HG03460 (cell line): ENCODE results near the gene AADACL3.
"Not testable (repeated sequence)": the region's sequence is repeated elsewhere in the genome, so short reads cannot be mapped to it uniquely, and the experiment has no call there.

Experiments
- ATAC-seq: cut with Tn5 transposase; IDR thresholded peaks from one replicate; pipeline ENCODE4 v1.9.1; 2021; ENCODE audit not compliant: unreplicated experiment

The AADACL3 gene

DNA sequence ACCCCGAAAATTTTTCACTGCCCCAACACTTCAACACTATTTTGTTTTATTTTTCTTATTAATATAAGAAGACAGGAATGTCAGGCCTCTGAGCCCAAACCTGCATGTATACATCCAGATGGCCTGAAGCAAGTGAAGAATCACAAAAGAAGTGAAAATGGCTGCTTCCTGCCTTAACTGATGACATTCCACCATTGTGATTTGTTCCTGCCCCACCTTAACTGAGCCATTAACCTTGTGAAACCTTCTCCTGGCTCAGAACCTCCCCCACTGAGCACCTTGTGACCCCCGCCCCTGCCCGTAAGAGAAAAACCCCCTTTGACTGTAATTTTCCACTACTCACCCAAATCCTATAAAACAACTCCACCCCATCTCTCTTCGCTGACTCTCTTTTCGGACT is 2.3 kb upstream of the AADACL3 start:
- not testable (repeated sequence) for ATAC-seq

DNA sequence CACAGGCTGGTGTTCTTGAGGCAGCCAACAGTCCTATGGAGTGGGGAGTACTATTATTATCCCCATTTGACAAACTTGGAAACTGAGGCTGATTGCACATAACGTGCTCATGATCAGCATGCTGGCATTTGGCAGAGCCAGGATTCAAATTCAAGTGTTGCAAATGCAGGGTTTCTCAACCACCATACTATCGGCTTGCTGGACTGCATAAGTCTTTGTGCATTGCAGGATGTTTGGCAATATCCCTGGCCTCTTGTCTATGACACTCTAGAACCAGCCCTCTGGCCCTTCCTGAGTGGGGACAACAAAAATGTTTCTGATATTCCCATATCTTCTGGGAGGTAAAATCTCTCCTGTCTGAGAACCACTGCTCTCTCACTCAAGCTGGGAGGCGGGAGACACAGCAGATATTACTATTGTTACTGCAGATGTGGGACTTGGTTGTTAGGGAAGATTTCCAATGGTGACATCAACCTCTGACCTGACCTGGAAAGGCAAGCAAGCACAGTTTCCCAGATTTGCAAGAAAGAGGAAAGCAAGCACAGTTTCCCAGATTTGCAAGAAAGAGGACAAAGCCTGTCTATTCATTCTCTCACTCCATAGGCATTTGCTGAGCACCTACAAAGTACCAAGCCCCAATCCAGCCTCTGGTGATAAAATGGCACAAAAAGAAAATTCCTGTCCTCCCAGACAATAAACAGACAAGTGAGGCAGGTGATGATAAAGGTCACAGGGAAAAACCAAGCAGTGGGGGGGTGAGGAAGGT is 1.0 kb upstream of the AADACL3 start:
- no peak for ATAC-seq

DNA sequence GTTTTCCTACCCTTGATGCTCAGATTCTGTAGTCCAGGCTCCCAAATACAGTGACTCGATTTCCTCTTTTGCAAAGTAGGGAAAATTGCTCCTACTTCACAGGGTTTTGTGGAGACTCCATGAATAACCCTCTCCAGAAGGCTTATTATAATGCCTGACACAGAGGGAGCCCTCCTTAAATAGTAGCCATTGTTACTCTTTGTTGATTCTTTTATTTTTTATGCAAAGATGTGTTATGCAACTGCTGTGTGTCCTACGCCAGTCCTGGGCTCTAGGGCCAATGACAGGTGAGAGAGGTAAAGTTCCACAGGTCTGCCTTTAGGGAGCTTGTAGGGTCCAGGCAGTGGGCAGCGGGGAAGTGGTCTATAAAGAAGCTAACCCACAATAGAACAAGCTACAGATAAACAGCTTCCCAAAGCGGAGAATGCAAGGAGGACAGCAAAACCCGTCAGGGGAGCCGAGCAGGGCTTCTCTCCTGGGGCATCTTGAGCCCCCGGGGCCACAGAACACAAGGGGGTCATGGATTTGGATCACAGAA is 1.5 kb downstream of the AADACL3 start:
- ATAC-seq, result no peak

DNA sequence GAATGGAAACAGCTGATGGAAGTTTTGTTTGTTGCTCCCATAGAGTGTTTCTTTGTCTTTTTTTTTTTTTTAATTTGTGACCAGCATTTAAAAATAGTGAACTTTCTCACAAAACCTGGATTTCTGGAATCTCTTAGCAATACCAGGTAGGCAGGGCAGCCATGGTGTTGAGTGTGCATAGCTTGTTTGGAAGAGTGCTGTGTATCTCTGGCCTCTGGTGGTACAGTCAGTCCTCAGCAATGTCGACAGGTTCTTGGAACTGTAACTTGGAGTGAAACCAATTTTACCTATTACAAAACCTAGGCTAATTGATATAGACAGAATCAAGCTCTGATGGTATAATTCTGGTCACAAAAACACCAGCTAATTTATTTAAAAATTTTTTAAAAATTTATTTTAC is 6.7 kb downstream of the AADACL3 start:
- ATAC-seq, result no peak

DNA sequence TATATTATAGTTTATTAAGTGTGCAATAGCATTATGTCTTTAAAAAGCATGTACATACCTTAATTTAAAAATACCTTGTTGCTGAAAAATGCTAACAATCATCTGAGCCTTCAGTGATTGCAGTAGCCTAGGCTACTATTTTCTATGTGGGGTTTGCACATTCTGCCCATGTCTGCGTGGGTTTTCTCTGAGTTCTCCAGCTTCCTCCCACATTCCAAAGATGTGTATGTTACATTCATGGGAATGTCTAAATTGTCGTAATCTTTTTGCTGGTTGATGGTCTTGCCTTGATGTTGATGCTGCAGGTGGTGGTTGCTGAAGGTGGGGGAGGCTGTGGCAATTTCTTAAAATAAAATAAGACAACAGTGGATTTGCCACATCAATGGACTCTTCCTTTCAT is 12.5 kb downstream of the AADACL3 start:
- ATAC-seq, result no peak

DNA sequence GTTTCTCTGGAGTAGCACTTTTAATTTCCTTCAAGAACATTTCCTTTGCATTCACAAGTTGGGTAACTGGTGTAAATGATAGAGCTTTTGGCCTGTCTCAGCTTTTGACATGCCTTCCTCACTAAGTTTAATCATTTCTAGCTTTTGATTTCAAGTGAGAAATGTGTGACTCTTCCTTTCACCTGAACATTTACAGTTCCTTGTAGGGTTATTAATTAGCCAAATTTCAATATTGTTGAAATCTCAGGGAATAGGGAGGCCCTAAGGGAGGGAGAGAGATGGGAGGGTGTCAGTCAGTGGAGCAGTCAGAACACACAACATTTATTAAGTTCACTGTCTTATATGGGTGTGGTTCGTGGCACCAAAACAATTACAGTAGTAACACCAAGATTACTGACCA is 14.2 kb downstream of the AADACL3 start:
- no peak for ATAC-seq

DNA sequence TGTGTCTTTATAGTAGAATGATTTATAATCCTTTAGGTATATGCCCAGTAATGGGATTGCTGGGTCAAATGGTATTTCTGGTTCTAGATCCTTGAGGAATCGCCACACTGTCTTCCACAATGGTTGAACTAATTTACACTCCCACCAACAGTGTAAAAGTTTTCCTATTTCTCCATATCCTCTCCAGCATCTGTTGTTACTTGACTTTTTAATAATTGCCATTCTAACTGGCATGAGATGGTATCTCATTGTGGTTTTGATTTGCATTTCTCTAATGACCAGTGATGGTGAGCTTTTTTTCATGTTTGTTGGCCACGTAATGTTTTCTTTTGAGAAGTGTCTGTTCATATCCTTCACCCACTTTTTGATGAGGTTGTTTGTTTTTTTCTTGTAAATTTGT is 15.2 kb downstream of the AADACL3 start:
- not testable (repeated sequence) for ATAC-seq

DNA sequence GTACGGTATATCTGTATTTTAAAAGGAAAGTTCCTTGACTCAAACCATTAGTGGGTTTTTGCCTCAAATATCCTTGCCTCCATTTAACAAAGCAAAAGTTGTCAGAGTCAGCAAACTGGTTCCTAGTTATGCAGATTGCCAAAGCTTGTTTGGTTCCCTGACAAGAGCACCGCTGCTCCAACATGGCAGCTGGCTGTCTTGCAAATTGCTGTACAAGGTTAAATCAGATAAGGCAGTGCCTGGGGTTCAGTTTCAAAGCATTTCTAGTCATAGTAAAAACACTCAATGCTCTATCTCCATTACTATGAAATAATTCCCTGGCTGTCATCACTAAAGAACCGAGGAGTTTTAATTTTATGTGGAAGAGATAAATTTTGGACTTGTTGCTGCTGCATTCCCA is 18.7 kb downstream of the AADACL3 start:
- ATAC-seq, result no peak

DNA sequence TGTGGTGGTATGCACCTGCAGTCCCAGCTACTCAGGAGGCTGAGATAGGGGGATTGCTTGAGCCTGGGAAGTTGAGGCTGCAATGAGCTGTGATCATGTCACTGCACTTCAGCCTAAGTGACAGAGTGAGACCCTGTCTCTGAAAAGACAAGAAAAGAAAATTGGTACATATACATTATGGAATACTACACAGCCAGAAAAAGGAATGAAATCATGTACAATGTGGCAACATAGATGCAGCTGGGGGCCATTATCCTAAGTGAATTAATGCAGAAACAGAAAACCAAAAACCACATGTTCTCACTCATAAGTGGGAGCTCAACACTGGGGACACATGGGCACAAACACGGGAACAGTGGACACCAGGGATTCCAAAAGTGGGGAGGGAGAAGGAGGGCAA is 23.0 kb downstream of the AADACL3 start:
- ATAC-seq, result no peak

DNA sequence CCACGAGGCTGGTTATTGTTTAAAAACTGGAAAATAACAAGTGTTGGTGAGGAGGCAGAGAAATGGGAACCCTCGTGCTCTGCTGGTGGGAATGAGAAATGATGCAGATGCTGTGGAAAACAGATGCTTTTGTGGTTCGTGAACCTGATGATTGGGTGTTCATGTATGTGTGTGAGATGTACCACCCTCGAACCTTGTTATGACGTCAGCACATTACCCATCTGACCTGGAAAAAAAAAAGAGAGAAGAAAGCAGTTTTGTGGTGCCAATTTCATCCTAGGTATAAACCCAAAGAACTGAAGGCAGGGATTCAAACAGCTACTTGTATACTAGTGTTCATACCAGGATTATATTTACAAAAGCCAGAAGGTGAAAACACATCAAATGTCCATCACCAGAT is 23.7 kb downstream of the AADACL3 start:
- no peak for ATAC-seq

DNA sequence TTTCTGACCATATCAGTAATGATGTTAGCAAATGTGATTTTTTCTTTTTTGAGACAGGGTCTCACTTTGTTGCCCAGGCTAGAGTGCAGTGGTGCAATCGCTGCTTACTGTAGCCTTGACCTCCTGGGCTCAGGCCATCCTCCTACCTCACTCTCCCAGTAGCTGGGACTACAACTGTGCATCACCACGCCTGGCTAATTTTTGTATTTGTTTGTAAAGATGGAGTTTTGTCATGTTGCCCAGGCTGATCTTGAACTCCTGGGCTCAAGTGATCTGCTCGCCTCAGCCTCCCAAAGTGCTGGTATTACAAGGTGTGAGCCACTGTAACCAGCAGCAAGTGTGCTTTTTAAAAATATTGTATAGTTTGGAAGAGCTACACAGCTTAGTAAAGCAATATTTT is 26.0 kb downstream of the AADACL3 start:
- no peak for ATAC-seq

DNA sequence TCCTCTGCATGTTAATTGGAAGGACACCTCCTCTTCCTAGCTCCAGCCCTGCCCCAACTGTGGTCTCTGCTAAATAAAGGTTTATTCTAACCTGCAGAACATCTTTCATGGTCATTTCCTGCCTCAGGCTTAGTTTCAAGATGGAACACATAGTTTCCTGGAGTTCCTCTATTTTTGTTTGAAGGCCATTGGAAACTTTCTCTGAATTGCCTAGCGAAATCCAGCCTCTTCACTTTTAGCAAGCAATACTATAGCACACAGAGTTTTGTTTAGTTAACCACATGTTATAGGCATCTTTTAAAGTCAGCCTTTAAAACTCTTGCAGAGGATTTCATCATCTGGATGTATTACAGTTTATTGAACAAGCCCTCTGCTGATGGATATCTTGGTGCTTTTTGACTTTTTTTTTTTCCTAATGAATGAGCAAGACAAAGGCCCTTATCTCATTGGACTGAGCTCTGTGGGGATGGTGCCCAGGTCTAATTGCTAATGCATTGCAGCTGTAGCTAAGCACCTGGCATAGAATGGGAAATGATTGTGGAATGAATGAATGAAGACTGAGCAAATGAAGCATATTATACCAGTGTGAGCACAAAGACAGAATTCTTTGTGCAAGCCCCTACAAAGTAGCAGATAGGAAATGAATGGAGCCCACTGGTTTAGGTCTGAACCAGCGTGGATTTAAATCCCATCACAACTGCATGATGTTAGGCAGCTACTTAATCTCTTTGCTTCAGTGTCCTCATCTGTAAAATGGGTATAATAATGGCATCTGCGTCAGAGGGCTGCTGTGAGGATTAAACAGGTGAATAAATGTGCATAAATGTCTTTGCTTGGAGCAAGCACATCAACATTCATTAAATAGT is 29.4 kb downstream of the AADACL3 start:
- no peak for ATAC-seq

DNA sequence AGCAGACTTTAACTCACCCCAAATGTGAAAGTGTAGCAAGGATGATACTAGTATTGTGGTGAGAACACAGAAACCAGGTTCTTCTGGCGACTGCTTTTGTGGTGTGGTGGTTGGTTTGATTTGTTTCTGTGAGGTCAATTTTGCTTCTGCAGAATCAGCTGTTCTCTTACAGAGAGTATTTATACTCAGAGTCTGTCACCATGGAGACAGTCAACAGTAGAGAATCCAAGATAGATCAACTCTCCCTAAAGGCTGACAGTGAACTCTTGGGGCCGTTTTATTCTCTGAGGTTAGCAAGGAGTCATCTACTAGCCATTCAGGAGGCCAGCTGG is 30.0 kb downstream of the AADACL3 start, which contains the start of gene CFAP107:
Gene CFAP107, plus strand, starts transcription at position 209 of the 332 bp plus-strand sequence. CDS start 231 bp downstream, outside the sequence.
- no peak for ATAC-seq

DNA sequence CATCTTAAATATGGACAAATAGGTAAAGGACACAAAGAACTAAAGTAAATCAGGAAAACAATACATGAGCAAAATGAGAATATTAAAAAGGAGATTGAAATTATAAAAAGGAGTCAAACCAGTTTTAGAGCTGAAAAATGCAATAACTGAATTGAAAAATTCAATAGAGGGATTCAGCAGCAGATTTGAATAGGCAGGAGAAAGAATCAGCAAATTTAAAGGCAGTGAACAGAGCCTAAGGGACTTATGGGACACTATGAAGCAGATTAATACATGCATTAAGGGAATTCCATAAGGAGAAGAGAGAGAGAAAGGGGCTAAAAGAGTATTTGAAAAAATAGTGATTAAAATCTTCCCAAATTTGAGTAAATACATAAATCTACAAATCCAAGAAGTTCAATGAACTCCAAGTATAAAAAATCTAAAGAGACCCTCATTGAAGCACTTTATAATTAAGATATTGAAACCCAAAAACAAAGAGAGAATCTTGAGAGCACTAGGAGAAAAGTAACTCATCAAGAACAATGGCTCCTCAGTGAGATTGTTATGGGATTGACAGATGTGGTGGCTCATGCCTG is 33.0 kb downstream of the AADACL3 start:
- no peak for ATAC-seq

DNA sequence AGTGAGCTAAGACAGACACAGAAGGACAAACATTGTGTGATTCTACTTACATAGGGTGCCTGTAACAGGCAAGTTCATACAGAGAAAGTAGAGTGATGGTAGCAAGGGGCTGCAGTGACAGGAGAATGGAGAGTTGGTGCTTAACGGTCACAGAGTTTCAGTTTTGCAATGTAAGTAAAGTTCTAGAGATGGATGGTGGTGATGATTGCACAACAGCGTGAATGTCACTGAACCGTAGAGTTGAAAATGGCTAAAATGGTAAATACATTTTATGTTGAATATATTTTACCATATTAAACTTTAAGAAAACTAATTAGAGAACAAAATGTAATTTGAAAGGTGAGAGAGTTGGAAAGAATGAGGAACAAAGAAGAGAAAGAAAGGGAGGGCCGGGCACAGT is 38.8 kb downstream of the AADACL3 start:
- no peak for ATAC-seq

DNA sequence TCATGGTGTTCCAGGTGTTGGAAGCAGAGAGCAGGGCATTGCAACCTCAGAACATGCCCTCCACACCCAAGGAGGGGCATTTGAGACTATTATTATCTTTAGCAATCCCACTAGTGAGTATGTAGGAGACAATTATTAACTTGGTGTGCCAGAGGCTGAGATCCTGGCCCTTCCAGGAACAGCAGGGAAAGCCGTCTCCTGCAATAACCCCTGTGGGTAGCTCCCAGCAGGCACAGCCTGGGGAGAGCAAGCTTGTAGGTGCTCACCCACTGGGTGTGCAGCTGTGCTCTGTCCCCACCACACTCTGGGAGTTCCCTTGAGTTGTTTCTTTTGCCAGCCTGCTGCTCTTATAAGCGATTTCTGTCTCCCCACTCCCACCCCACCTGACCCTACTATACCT is 40.4 kb downstream of the AADACL3 start:
- ATAC-seq, result no peak

DNA sequence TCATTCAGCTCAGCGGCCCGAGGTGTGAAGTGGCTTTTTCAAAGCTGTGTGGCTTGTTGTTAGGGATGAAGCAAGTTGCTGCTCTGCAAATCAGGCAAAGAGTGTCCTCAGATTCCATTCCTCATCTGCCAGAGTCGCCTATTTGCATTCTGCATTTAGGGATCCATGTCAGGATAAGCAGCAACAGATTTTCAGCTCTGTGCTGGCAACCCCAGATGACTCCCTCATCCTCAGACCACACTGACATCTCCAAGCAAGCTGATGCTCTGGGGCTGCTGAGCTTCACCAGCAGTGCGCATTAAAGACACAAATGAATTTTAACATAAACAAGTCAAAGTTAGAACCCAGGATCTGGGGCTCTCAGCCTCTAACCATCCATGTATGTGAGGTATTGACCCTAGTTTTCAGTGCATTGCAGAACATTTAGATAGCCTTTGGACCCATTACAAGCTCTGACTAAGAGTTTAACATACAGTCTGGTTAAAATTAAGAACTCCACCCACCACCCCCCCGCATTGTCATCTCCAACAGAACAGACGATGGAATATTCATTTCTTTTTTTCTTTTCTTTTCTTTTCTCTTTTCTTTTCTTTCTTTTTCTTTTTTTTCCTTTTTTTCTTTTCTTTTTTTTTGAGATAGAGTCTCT is 41.0 kb downstream of the AADACL3 start:
- no peak for ATAC-seq

DNA sequence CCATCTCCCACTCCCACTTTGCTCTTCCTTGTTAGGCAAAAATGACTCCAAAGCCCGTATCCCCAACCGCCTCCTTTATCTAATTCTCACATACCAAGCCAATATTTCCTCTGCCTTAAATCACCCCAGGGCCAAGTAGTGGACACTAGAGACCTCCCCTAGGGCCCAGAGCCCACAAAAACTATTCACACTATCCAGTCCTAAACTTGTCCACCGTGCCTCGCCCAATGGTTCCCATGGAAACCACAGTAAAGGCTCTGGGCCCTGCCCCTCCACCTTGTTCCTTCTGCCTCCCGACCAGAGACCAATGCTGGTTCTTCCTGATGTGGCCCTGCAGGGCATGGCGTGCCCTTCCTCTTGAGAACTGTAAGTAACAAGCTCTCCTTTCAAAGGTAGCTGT is 41.9 kb downstream of the AADACL3 start:
- no peak for ATAC-seq

DNA sequence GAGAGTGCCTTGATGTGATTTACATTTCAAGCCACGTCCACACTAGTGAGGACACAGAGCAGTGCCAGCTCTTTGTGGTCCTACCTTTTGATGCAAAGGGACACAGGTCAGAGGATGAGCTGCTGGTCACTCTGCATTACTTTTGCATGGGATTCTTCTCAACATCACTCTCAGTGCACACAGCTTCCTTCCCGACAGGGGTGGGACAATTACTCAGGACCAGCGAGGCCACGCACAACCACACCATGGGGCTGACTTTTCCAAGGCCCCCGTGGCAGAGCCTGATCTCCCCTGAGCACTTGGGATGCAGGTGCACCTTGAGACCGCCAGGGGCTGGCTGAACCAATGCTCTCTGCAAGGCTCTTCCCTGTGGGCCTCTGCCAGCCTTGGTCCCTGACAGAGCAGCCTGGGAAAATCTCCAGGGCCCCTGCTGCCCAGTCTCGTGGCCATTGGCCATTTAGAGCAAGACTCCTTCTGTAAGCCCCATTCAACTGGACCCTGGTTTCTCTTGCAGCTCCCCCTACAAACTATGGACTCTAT is 44.4 kb downstream of the AADACL3 start:
- no peak for ATAC-seq

DNA sequence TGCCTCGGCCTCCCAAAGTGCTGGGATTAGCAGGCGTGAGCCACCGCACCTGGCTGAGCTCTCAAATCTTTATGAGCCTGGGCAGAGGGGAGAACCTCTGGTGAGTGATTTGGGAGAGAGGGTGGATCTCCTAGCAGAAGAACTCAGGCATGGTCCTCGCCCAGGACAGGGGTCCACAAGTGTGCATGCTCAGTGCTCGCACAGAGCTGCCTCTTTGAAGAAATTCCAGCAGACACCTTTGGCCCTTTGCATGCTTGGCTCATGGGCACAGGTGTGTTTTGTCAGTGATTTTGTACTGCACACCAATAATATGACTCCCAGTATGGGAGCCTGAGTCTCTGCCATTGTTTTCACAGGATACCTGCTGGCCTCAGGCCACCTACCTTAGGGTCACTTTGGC is 45.9 kb downstream of the AADACL3 start:
- ATAC-seq, result no peak

DNA sequence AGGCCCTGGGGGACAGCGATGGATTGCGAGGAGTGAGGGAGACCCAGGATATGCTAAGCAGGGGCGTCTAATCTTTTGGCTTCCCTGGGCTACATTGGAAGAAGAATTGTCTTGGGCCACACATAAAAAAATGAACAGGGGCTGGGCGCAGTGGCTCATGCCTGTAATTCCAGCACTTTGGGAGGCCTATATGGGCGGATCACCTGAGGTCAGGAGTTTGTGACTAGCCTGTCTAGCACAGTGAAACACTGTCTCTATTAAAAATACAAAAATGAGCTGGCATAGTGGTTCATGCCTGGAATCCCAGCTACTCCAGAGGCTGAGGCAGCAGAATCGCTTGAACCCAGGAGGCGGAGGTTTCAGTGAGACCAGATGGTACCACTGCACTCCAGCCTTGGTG is 46.9 kb downstream of the AADACL3 start:
- ATAC-seq, result no peak
